Keratinocyte (primary cell): ENCODE data around the gene SLC39A8. TPM values are rescaled to one million over a fixed set of nuclear protein-coding genes. Genes with fewer than 3 reads are reported as not detected.

Experiments used
- DNase-seq: peaks from one replicate; pipeline ENCODE4 v3.0.0-alpha.2; 2011; ENCODE audit warnings: low read depth, missing footprints, low spot score
- FAIRE-seq: peaks from 2 replicates; lab custom pipeline; 2011; peaks lifted over from hg19 to GRCh38; lab: Jason Lieb, UNC
- H2AFZ ChIP-seq: 2 replicates; pipeline ENCODE4 v1.6.0; 2012; ENCODE audit warnings: low read length, control low read depth, inconsistent platforms; ENCODE audit not compliant: control insufficient read depth
- H3K27ac ChIP-seq: 2 replicates; pipeline ENCODE4 v1.5.1; 2011; ENCODE audit warnings: low read length; ENCODE audit not compliant: control insufficient read depth, insufficient read depth
- H3K27me3 ChIP-seq: 3 replicates; pipeline ENCODE4 v1.6.0; 2011; ENCODE audit warnings: low read length; ENCODE audit not compliant: control insufficient read depth, insufficient read depth; ENCODE audit errors: extremely low read depth
- H3K36me3 ChIP-seq, 2 experiments: 2 replicates in 1 of 2; 3 replicates in 1 of 2; pipeline ENCODE4 v1.5.1; 2011; ENCODE audit warnings: low read length in 2 of 2, mild to moderate bottlenecking in 1 of 2; ENCODE audit not compliant: control insufficient read depth in 2 of 2, insufficient read depth in 2 of 2; ENCODE audit errors: extremely low read depth in 1 of 2
- H3K4me1 ChIP-seq: 3 replicates; pipeline ENCODE4 v1.5.1; 2011; ENCODE audit warnings: low read length; ENCODE audit not compliant: control insufficient read depth, insufficient read depth; ENCODE audit errors: extremely low read depth
- H3K4me2 ChIP-seq: 3 replicates; pipeline ENCODE4 v1.6.0; 2011; ENCODE audit warnings: low read depth, low read length; ENCODE audit not compliant: control insufficient read depth, insufficient read depth; ENCODE audit errors: extremely low read depth
- H3K4me3 ChIP-seq, 3 experiments: fragments of 200-600 bp in 1 of 3; sonication (generic) in 1 of 3; 2 replicates in 2 of 3; 3 replicates in 1 of 3; pipeline ENCODE4 v1.5.1; 2011 to 2016; ENCODE audit warnings: low read length in 3 of 3, mild to moderate bottlenecking in 3 of 3, control low read depth in 2 of 3, inconsistent platforms in 1 of 3, low read depth in 1 of 3, mixed read lengths in 1 of 3, mixed run types in 1 of 3, moderate library complexity in 1 of 3; ENCODE audit not compliant: control insufficient read depth in 2 of 3, insufficient read depth in 2 of 3; ENCODE audit errors: extremely low read depth in 1 of 3
- H3K79me2 ChIP-seq: 2 replicates; pipeline ENCODE4 v1.6.0; 2012; ENCODE audit warnings: low read length; ENCODE audit not compliant: control insufficient read depth, insufficient read depth
- H3K9ac ChIP-seq: 3 replicates; pipeline ENCODE4 v1.6.0; 2011; ENCODE audit warnings: low read length; ENCODE audit not compliant: control insufficient read depth, insufficient read depth; ENCODE audit errors: extremely low read depth
- H3K9me1 ChIP-seq: 3 replicates; pipeline ENCODE4 v1.6.0; 2011; ENCODE audit warnings: low read length; ENCODE audit not compliant: control insufficient read depth, insufficient read depth; ENCODE audit errors: extremely low read depth
- H3K9me3 ChIP-seq: 2 replicates; pipeline ENCODE4 v1.5.1; 2012; ENCODE audit warnings: low read depth, low read length; ENCODE audit not compliant: control insufficient read depth
- H4K20me1 ChIP-seq: 3 replicates; pipeline ENCODE4 v1.6.0; 2011; ENCODE audit warnings: low read length; ENCODE audit not compliant: control insufficient read depth, insufficient read depth; ENCODE audit errors: extremely low read depth
- EZH2 ChIP-seq: IDR thresholded peaks from one replicate; pipeline ENCODE4 v1.6.1; 2012; ENCODE audit warnings: inconsistent platforms, mild to moderate bottlenecking, low read length, moderate library complexity
- dilution Hi-C: fragments of 300-500 bp; cut with MboI; formaldehyde crosslinking; loops from one replicate; pipeline ENCODE4 v1.7.0; 2020; ENCODE audit warnings: low sequenced_read_pairs; ENCODE audit not compliant: extremely low pct_ligation_motif_present
- polyA plus RNA-seq, 5 experiments: library from polyadenylated mRNA; depleted of rRNA in 3 of 5; stranded (reverse) in 3 of 5; stranded (forward) in 1 of 5; unstranded in 1 of 5; fragments of >200 nt; gene quantifications; 1 replicate in 1 of 5; 2 replicates in 3 of 5; 3 replicates in 1 of 5; pipeline versions ENCODE4 v1.2.1 to v1.2.3, GENCODE V29; 2011 to 2012; ENCODE audit warnings: missing spikeins in 2 of 5, low read depth in 1 of 5, low replicate concordance in 1 of 5
- TF ChIP-seq, protein P1 (sequence below), 3 experiments: IDR thresholded peaks in 1 of 3; conservative IDR thresholded peaks in 1 of 3; optimal IDR thresholded peaks in 1 of 3; 2 replicates in 2 of 3; 3 replicates in 1 of 3; pipeline versions ENCODE3 to v1.5.1; 2011; ENCODE audit warnings: low read length in 3 of 3, mild to moderate bottlenecking in 3 of 3, moderate library complexity in 2 of 3, control low read depth in 1 of 3, inconsistent platforms in 1 of 3; ENCODE audit not compliant: insufficient read depth in 2 of 3; ENCODE audit errors: extremely low read depth in 1 of 3

Gene SLC39A8
- polyA plus RNA-seq, 1 donor (not counting 4 experiments of a cell fraction or from before 2014, with no cell fraction given), result 7.5 TPM

DNA sequence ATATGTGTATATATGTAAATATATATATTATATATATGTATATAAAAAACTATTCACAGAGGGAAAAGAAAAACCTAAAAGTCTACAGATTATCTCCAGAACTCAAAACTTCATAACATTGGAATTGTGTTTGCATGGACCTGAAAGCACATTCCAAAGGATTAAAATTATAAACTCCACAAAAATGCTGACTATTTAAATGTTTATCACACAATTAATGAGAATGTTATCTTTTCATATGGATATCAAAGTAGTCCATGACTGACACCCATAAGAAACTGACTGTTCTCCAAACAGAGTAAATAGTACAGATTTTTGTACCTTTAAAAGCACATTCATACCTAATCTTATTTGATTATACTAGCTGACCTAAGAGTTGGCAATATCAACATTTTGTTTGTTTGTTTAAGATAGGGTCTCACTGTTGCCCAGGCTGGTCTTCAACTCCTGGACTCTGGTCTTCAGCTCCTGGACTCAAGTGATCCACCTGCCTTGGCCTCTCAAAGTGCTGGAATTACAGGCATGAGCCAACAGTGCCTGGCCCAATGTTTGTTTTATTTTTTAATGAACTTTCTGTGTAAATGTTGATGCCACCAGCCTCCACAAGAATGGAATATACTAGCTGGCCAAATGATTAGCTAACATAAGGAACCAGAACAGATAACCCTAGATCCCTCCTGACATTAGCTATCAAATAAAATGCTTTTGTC lies 50.0 kb downstream of the SLC39A8 start:
- no peaks in the 10 kb centered on the region for H3K79me2 ChIP-seq
- dilution Hi-C loops, result no loop called here
- H3K4me3 ChIP-seq, result no peak overlapping the region
- H3K9me3 ChIP-seq, result no peaks in the 10 kb centered on the region
- H3K4me1 ChIP-seq, result no peaks in the 10 kb centered on the region
- H3K4me2 ChIP-seq, result no peak overlapping the region
- no peak overlapping the region for H3K27ac ChIP-seq
- TF ChIP-seq EZH2, result no peak
- TF ChIP-seq, protein P1, sequence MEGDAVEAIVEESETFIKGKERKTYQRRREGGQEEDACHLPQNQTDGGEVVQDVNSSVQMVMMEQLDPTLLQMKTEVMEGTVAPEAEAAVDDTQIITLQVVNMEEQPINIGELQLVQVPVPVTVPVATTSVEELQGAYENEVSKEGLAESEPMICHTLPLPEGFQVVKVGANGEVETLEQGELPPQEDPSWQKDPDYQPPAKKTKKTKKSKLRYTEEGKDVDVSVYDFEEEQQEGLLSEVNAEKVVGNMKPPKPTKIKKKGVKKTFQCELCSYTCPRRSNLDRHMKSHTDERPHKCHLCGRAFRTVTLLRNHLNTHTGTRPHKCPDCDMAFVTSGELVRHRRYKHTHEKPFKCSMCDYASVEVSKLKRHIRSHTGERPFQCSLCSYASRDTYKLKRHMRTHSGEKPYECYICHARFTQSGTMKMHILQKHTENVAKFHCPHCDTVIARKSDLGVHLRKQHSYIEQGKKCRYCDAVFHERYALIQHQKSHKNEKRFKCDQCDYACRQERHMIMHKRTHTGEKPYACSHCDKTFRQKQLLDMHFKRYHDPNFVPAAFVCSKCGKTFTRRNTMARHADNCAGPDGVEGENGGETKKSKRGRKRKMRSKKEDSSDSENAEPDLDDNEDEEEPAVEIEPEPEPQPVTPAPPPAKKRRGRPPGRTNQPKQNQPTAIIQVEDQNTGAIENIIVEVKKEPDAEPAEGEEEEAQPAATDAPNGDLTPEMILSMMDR (optimal IDR thresholded peaks at IDR 0.05 in 1 of 3, IDR thresholded peaks at IDR 0.05 in 1 of 3, conservative IDR thresholded peaks at IDR 0.05 in 1 of 3; ENCODE audit: extremely low read depth in 1 of 3, insufficient read depth in 2 of 3, low read length in 3 of 3), result no peak
- H3K9ac ChIP-seq, result no peak overlapping the region
- H3K27me3 ChIP-seq, result no peaks in the 10 kb centered on the region
- H4K20me1 ChIP-seq, result no peaks in the 10 kb centered on the region
- H3K9me1 ChIP-seq, result no peaks in the 10 kb centered on the region
- H2AFZ ChIP-seq, result no peak overlapping the region
- FAIRE-seq, result no peak
- DNase-seq, result no peak
- no peaks in the 10 kb centered on the region for H3K36me3 ChIP-seq

DNA sequence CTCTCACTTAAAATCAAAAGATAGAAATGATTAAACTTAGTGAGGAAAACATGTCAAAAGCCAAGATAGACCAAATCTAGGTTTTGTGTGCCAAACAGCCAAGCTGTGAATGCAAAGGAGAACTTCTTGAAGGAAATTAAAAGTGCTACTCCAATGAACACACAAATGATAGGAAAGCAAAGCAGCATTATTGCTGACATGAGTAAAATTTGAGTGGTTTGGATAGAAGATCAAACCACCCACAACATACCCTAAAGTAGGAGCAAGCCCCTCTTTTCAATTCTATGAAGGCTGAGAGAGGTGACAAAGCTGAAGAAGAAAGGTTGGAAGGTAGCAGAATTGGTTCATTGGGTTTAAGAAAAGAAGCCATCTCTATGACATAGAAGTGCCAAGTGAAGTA lies 56.8 kb downstream of the SLC39A8 start:
- Histone ChIP-seq H2AFZ (no peak overlapping the region), H3K79me2 (no peaks in the 10 kb centered on the region), H3K4me1 (no peaks in the 10 kb centered on the region), H3K9ac (no peak overlapping the region), H3K27ac (no peak overlapping the region), H4K20me1 (no peaks in the 10 kb centered on the region), H3K27me3 (no peaks in the 10 kb centered on the region), H3K36me3 (no peaks in the 10 kb centered on the region), H3K4me2 (no peak overlapping the region), H3K9me3 (no peaks in the 10 kb centered on the region), H3K9me1 (no peaks in the 10 kb centered on the region), H3K4me3 (no peak overlapping the region)
- TF ChIP-seq, protein P1 (optimal IDR thresholded peaks at IDR 0.05 in 1 of 3, IDR thresholded peaks at IDR 0.05 in 1 of 3, conservative IDR thresholded peaks at IDR 0.05 in 1 of 3; ENCODE audit: extremely low read depth in 1 of 3, insufficient read depth in 2 of 3, low read length in 3 of 3), result no peak
- TF ChIP-seq EZH2, result no peak
- DNase-seq (no peak), FAIRE-seq (no peak)
- dilution Hi-C loops, result no loop called here
